CD4-positive, alpha-beta T cell treated with Interleukin-4 for 1 hour (primary cell): Measurements from ENCODE around the gene PPP2R2D.
A peak's percentile ranks its signal among the peaks of the same experiment; 100 is the strongest.

Experiments used
- DNase-seq, 2 donors: peaks; one replicate each; pipeline ENCODE4 v3.0.0-alpha.2; 2020 to 2022

PPP2R2D gene

DNA sequence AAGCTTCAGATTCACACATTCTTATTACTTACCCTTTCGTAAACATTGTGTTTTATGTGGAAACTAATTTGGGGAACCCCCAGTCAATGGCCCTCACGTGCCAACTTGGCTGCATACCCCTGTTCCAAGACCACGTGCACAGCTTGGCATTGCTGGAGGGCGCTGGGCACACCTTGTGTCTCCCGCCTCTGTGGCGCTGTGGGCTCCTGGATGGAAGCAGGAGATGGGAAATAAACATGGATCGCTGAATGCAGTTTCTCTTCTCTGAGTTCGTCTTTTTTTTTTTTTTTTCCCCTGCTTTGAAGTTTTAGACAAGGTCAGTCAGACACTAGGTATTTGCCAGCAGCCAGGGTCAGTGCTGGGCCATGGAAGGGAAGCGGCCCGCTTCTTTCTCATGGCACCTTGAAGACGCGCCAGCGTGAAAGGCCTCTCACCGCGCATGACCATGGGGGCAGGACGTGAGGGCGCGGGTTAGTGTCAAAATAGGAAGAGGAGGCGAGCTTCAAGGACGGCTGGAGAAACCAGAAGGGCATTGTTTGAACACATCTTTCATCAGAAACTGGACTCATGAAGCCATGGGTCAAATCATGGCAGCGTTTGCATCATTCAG lies 53.7 kb downstream of the PPP2R2D start:
- DNase-seq: no peak

DNA sequence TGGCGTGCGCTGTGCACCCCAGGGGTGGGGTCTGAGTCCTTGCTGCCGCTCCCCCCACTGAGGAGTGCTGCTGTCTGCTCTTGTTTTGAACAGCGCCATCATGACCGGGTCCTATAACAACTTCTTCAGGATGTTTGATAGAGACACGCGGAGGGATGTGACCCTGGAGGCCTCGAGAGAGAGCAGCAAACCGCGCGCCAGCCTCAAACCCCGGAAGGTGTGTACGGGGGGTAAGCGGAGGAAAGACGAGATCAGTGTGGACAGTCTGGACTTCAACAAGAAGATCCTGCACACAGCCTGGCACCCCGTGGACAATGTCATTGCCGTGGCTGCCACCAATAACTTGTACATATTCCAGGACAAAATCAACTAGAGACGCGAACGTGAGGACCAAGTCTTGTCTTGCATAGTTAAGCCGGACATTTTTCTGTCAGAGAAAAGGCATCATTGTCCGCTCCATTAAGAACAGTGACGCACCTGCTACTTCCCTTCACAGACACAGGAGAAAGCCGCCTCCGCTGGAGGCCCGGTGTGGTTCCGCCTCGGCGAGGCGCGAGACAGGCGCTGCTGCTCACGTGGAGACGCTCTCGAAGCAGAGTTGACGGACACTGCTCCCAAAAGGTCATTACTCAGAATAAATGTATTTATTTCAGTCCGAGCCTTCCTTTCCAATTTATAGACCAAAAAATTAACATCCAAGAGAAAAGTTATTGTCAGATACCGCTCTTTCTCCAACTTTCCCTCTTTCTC lies 55.0 kb downstream of the PPP2R2D start:
- DNase-seq: no peak

DNA sequence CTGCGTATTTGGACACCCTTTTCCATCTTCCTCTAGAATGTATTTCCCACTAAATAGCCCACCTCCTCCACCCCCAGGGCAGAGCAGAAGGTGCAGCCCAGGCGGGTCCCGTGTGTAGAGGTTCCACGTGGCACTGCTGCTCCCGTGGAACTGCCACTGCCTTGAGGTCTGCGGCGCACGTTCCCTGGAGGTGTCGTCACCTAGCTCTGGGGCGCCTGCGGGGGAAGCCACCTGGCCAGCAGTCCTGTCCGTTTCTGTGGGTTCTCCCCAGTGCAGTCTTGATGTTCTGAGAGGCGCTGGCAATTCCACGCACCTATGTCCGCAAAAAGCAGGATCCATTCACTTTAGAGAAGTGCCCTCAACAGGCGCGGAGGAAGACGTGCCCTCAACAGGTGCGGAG lies 59.0 kb downstream of the PPP2R2D start:
- no peak for DNase-seq

DNA sequence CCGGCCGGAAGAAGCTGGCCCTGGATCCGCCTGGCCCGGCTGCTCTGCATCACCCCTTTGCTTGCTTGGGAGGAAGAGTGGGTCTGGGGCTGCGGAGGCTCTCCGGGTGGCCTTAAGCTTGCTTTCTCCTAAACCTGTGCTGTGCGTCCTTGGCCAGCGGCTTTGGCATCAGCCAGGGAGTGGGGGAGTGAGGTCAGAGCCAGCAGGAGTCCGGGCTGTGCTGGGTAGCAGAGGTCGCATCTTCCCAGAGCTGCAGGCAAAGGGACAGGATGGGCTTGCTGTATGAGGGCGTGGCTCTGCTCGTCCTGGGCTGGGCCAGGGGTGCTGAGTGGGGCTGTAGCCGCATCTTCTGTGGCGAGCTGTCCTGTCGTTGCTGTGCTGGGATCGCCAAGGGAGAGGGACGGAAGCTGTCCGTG lies 59.8 kb downstream of the PPP2R2D start:
- no peak for DNase-seq

DNA sequence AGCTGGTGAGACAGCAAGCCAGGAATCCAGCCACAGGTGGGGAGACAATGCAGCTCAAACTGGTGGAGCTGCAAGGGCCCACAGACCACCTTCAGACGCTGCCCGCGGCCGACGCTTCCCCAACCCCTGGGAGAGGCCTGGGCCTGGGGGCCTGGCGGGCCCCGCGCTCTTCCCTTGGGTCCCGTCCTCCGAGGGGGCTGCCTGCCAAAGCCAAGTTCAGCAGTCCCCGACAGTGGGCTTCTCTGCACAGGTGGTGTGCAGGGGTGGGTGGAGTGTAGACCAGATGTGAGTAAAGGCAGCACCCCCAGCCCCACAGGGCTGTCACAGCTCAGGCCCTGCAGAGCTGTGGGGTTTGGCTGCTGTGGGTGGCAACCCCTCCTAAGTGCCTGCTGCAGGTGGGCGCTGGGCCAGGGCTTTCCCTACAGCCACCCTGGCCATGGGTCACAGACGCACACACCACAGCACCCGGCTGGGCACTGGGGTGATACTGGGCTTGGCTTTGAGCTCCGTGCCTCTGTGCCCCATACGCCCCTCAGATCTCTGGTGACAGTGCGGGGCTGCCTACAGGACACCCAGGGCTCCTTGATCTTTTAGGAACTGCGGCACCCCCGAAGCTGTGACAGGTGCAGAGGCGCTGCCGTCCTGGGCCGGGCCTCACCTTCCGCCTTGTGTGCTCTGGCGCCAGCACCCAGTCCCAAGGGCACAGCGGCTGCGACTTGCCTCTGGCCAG lies 60.4 kb downstream of the PPP2R2D start:
- no peak for DNase-seq

DNA sequence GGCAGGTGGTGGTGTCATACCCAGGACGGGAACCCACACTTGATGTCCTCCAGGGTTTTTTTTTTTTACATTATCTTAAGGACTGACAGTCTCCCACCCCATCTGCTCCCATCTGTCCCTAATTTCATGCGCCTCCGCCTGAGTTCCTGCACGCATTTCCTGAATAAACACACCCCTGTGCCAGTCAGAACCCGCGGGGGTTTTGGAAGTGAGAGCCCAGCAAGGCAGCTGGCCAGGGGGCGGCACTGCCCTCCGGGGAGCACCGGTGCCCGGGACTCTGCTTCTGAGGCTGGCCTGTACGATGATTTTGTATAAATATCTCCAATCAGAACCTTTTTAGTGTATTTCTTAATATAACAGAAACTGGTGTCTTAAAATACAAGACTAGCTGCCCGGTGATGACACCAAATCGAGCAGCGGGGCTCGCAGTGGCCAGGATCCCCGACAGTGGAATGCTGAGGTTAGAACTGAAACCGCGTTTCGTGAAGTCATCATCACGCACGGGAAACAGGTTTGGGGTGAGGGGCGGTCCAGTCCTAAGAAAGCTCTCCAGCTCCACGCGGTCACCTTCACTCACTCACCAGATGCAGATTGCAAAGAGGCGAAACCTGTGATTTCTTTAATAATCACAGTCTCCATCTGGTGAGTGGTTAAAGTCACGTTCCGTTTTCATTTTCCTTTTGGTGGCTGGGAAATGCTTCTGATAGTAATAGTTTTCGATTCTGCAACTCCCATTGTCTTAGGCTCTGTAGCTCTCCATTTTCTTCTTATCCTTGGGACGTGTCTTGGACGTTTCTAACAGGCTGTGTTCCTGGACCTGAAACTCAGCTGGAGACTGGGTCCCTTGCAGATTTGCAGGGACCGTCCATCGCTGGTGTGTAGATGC lies 61.2 kb downstream of the PPP2R2D start:
- DNase-seq: no peak

DNA sequence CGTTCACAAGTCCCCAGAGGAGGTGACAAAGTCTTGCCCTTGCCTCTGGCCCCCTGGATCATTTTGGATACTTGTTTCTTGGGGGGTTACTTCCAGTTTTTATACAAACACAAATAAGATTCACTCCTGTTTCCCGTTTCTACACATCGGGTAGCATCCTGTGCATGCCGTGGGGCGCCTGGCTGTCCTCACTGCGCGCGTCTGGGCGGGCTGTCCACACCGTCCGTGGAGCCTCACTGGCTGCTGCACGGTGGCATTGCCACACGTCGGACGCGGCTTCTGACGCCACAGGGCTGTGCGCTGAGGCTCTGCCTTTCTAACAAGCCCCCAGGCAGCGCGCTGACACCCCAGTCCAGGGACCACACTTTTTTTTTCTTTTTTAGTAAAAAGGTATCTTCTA lies 62.5 kb downstream of the PPP2R2D start:
- no peak for DNase-seq

DNA sequence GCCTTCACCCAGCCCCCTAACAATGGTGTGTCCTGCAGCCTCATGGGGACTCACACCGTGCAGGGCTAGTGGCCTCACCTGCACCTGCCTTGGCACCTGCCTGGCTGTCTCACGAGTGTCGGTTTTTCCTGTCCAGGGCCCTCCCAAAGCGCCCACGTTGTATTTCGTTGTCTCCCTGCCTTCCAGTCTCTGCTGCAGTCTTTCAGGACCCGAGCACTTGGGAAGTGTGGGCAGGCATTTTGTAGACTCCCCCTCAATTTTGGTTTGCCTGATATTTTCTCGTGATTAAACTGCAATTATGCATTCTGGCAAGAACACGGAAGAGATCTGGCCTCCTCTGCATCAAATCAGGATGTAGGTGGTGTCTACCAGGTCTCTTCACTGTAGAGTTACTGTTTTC lies 63.0 kb downstream of the PPP2R2D start:
- DNase-seq: no peak

DNA sequence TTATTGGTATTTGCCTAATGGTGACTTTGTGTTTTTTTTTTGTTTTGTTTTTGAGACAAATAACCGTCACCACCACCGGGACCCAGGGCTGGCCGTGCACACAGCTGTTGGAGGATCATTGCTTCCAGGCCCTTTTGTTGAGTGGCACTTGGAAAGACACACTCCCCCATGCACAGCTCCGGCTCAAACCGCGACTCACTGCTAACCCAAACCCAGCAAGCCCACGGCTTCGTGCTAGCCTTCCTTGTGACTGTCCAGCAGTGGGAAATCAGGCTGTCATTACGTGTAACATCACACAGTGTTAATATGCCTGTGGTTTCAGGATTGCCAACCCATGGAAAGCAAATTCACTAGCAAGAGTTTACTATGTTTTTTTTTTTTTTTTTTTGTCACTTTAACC lies 63.5 kb downstream of the PPP2R2D start:
- DNase-seq: no peak

DNA sequence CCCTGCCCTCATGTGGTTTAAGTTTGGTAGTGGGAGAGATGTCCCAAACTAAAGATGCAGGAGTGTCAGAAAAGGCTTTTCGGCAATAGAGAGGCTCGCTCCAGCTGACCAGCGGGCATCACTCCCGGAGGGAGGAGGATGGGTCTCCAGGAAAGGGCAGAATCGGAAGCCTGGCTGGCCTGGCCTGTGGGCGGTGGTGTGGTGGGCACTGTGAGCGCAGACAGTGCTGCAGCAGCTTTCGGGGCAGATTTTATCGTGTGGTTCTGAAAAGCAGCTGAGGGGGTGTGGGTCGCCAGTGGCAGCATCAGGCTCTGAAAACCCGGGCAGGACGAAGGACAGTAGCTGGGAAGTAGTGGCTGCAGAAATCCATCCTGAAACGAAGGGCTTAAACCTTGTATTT lies 68.1 kb downstream of the PPP2R2D start:
- no peak for DNase-seq

DNA sequence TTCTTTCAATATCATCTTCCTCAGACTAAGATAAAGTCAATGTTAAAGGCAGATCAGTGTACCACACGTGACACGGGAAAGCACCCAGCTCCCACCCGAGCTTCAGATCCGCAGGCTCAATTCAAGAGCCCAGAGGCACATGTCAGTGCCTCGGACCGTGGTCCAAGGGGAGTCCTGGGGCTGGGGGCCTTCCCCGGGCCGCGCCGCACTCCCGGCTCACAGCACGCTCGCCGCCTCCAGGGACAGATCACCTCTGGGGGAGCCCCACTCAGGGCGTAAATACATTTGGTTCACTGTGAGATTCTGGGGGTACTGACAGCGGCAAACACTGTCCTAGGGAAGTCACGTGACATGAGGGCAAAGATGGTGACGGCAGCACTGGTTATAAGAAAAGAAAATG lies 70.1 kb downstream of the PPP2R2D start:
- DNase-seq: no peak

DNA sequence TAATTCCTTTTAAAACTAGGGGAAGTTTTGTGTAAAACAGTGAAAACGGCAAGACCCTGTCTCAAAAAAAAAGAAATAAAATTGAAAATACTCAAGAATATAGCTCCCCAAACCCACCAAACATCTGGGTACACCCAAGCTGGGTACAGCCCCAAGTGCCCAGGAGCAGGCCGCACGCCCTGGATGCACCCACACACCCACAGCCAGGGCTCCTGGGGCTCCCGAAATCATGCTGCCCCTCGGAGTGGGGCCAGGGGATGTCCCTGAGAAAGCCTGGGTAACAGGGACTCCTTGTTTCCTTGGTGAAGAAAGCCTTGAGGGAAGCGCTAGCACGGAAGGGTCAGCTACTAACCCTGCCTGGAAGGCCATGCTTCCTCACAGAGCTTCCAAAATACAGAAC lies 70.8 kb downstream of the PPP2R2D start:
- DNase-seq: no peak

DNA sequence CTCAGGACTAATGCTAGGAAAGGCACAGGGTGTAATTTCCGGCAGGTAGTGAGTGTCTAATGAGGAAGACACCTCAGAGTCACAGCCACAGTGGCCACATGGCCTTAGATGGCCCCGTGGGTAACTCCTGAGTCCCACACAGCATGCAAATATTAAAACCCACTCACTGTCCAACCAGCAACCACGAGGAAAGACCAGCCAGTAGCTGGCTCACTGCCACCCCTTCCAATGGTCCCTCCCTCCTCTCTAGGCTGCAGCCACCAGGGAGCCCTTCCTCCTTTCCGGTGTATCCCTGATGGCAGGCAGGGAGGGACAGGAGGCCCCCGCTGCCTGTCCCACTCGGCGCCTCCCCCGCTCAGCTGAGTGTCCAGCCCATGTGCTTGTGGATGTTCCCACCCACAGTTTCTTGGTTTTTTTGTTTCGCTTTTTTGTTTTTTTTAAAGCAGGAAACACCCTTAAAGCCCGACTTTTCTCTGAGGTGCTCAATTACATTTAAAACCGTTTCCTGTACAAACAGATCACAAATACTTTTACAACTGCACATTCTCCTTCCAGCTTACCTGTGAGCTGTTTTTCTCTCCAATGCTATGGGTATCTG lies 71.8 kb downstream of the PPP2R2D start:
- peak in 1 of 2 donors; percentile 61 for DNase-seq

DNA sequence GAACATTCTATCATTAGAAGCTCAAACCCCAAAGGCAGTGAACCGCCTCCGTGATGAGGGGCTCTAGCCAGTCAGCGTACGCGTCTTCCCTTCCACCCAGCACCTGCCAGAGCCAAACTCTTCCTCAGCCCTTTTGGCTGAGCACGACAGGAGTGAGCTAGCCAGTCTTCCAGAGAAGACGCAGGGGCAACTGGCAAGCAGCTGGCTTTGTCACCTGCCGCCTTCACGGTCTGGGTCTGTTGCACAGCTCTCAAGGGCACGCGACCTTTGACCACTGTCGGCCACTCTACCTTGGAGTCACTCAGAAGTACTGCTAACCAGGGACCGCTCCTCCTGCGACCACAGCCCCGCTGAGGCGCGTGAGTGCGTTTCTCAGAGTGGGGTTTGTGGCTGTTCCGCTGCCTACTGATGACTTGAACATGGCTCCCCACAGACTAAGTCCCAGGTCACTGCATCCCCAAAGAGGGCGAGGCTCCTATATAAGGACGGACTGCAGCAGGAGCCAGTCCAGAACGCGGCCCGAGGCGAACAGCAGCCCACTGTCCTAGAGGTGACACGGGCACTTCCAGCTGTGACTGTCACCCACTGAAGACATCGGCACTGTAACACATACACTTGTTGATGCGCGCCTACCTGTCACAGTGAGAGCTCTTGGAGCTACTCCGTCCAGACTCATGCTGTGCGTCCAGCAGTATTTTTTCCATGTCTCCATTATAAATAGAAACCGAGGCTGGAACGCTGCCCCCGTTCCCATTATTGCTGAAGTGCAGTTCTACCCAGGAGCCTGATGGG lies 72.5 kb downstream of the PPP2R2D start:
- DNase-seq: peak in 1 of 2 donors; percentile 9

DNA sequence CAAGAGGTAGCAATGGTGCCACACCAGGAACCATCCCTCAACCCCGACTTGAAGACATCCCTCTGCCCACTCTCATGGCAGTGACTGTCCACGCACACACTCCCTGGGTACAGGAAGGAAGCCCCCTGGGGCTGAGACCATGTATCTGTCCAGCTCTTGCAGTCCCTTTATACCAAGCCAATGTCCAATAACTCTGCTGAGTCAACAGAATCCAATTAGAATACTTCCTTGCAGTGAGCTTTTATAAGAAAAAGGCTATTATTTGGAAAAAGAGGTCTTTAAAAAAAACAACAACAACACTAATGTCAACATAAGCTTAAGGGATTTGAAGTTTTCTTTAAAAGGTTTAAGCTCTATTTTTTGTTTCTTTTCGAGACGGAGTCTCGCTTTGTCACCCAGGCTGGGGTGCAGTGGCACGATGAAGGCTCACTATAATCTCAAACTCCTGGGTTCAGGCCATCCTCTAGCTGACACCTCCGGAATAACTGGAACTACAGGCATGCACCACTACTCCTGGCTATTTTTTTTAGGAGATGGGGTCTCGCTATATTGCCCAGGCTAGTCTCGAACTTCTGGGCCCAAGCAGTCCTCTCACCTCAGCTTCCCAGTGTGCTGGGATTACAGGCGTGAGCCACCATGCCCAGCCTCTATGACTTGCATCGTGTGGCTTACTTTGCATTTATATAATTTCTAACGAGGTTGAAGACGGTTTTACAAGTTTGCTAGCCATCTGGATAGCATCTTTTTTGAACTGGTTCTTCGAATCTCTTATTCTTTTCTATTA lies 73.4 kb downstream of the PPP2R2D start:
- no peak for DNase-seq

DNA sequence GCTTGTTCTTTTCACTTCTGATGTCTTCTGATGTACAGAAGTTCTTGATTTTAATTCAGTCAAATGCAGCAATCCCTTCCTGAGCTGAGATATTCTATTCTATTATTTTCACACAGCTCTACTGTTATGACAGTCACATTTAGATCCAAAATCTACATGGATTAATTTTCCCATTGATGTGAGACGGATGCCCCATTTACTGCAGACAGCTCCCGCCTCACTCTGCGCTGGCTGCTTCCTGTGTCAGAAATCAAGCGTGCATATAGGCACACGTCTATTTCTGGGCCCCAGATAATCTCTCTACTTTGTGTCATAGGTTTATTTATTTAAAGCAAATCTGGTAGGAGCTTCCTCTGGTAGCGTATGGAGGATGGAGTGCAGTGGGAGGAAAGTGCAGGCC lies 74.2 kb downstream of the PPP2R2D start:
- no peak for DNase-seq

DNA sequence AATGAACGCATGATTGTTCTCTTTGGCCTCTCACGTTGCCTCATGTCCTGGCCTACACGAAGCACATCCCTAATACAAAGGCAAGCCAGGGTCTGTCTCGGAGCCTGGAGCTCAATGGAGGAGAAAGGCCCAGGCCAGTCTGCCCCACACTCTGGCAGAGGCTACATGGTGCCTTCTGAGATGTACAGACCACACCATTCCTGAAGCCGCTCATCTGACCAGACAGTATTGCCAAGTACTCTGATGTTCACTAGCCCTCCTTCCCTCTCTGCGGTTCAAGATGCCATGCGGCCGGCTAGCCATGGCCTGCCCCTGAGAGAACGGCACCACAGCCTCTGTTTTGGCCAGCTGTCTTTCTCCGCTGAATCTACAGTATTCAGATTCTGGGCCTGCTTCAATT lies 75.0 kb downstream of the PPP2R2D start:
- DNase-seq: no peak

DNA sequence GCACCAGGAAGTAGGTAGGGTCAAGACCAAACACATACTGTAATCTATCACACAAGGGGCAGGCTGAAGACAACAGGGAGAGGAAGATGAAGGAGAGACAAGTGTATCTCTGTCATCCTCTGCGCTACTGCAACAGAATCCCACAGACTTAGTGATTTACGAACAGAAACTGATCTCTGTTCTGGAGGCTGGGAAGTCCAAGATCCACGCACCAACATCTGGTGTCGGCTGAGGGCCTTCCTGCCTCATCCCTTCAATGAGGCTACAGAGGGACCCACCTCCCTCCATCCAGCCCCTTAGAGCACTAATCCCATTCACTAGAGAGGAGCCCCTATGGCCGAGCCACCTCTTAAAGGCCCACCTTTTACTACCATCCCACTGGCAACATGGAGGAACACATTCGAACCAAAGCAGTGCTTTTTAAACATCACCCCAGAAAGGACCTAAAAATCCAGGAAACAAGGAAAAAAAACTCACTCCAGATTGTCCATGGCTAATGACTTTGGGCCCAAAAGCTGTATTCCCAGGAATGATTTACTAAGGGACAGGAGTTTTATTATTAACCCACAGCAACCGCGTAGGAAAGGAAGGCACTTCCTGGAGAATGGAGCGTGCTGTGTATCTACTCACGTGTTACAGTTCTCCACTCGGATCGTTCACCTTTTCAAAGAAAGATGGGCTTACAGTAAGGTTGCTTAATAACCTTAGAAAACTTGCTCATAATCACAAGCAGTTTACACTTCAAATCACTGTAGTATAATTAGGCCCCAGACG lies 76.7 kb downstream of the PPP2R2D start:
- no peak for DNase-seq

DNA sequence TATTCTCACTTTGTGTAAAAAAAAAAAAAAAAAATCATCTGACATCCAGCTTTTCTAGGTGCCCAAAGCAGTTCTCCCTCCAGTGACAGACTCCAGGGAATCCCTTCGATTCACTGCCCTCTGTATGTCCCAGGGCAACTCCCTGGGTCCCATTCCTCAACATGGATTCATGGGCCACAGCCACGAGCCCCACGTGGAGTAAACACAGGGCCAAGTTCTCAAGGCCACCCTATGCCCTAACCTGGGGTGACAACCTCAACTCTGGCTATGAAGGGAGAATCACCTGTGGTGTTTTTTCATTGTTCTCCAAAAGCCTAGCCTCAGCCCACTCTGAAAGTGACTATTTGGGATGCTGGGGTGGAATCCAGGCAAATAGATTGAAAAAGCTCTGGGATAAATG lies 77.6 kb downstream of the PPP2R2D start:
- DNase-seq: no peak

DNA sequence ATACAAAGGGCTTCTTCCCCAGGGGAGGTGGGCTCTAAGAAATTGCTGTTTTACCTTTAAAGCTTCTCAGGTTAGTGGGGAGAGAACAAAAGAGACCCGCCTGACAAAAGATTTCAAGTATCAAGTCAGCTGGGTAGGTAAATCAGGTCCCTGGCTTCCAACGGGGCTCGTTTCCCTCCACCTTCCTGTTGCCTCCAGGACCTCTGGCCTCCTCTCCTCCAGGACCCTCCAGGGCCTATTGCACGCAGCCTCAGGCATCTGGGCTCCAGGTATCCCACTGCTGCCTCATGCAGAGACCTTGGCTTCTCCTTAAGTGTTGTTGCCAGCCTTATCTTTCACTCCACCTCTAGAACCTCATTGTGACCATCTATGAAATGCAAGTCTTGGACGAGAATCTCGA lies 78.0 kb downstream of the PPP2R2D start:
- no peak for DNase-seq
